ENCODE measurements around the gene CD300LB. TPM values are rescaled to one million over a fixed set of nuclear protein-coding genes. Genes with fewer than 3 reads are reported as not detected.

CD300LB gene
- total and polyA plus RNA-seq, 10 of the 15 experiments (the other 5 are each of a cell fraction or from before 2014, with no cell fraction given): 0.08 to 0.57 (median 0.25) TPM; not detected in 4

GRCh38 chr17:74543891-74544760, 12.9 kb upstream of the CD300LB start (continued):
- TF ChIP-seq EP300 (IDR thresholded peaks at IDR 0.05; ENCODE audit: borderline replicate concordance in 1 of 2, control insufficient read depth in 1 of 2, low read depth in 2 of 2, low read length in 2 of 2) (no peak), TAF1 (IDR thresholded peaks at IDR 0.05; ENCODE audit: borderline replicate concordance, low read depth, low read length) (no peak)

- FAIRE-seq (no peak), ATAC-seq (no peak), DNase-seq (ENCODE audit: low read depth, low spot score) (no peak)
- H3K27me3 ChIP-seq (replicated peaks in 1 of 2; ENCODE audit: control insufficient read depth in 2 of 2, insufficient read depth in 2 of 2, low read length in 1 of 2): peaks cover 0 to 2% of the 10 kb centered on the region in 2 experiments; a peak in 2 of 4 replicates
- no peak for TF ChIP-seq E2F4 (IDR thresholded peaks at IDR 0.05; ENCODE audit: low read depth, low read length)
- TF ChIP-seq SIN3A (IDR thresholded peaks at IDR 0.05; ENCODE audit: low read depth, low read length): no peak
- no peak for TF ChIP-seq NRF1 (conservative IDR thresholded peaks at IDR 0.05; ENCODE audit: low read depth, low read length)
- no peak for TF ChIP-seq JUNB (IDR thresholded peaks at IDR 0.05)
- BruUV-seq (replicated peaks): no TSS peak
- SMC1A ChIA-PET (ENCODE audit: uncharacterized antibody, unreplicated experiment): no interaction called here
- no peak overlapping the region for H3K27ac ChIP-seq (ENCODE audit: control insufficient read depth, insufficient read depth)
- CTCF ChIA-PET: no interaction called here
- 37% methylated on average over 14 of the region's 14 CpGs for WGBS (ENCODE audit: insufficient coverage, insufficient replicate concordance, low lambda C conversion rate, missing lambda C conversion rate)
- H2AFZ ChIP-seq (ENCODE audit: control insufficient read depth, low read depth, low read length): no peak overlapping the region
- no peak overlapping the region for H3K4me3 ChIP-seq
- no peaks in the 10 kb centered on the region for H4K20me1 ChIP-seq (ENCODE audit: control insufficient read depth, insufficient read depth)
- no peaks in the 10 kb centered on the region for H3K79me2 ChIP-seq (ENCODE audit: control insufficient read depth, insufficient read depth, low read length)
- no peak overlapping the region for H3K9ac ChIP-seq (ENCODE audit: control insufficient read depth, insufficient read depth, low read length)
- RAD21 ChIA-PET (ENCODE audit: unreplicated experiment): no interaction called here
- no peaks in the 10 kb centered on the region for H3K4me1 ChIP-seq (ENCODE audit: control insufficient read depth, insufficient read depth, low read length)
- in situ Hi-C loops (cut with MboI): no loop called here
- no peaks in the 10 kb centered on the region for H3K9me3 ChIP-seq (replicated peaks; ENCODE audit: control insufficient read depth, insufficient read depth, low read length)
- H3K4me2 ChIP-seq (ENCODE audit: control insufficient read depth, insufficient read depth): no peak overlapping the region
- intact Hi-C loops (cut with micrococcal nuclease; ENCODE audit: unreplicated experiment): no loop called here
- POLR2A ChIA-PET: no interaction called here
- no peaks in the 10 kb centered on the region for H3K36me3 ChIP-seq (ENCODE audit: control insufficient read depth in 2 of 2, insufficient read depth in 2 of 2, low read length in 1 of 2)
Observed at GRCh38 chr17:74543406-74543805, 12.1 kb upstream of the CD300LB start.

All from GM12878 (cell line).